Glomerular endothelial cell (primary cell): ENCODE data around the gene ZNF618. TPM values are rescaled to one million over a fixed set of nuclear protein-coding genes. Genes with fewer than 3 reads are reported as not detected.
"Not testable (repeated sequence)": the region's sequence is repeated elsewhere in the genome, so short reads cannot be mapped to it uniquely, and the experiment has no call there.

Experiments used
- DNase-seq: peaks from one replicate; pipeline ENCODE4 v3.0.0-alpha.2; 2011; ENCODE audit warnings: low read depth, low spot score; ENCODE audit errors: extremely low read depth
- total RNA-seq: library from RNA; depleted of rRNA; stranded (reverse); fragments of >200 nt; gene quantifications from 2 replicates; pipeline ENCODE4 v1.2.3, GENCODE V29; 2015

Gene ZNF618
- total RNA-seq, 1 donor from 2014 or later, result 34.2 TPM

DNA sequence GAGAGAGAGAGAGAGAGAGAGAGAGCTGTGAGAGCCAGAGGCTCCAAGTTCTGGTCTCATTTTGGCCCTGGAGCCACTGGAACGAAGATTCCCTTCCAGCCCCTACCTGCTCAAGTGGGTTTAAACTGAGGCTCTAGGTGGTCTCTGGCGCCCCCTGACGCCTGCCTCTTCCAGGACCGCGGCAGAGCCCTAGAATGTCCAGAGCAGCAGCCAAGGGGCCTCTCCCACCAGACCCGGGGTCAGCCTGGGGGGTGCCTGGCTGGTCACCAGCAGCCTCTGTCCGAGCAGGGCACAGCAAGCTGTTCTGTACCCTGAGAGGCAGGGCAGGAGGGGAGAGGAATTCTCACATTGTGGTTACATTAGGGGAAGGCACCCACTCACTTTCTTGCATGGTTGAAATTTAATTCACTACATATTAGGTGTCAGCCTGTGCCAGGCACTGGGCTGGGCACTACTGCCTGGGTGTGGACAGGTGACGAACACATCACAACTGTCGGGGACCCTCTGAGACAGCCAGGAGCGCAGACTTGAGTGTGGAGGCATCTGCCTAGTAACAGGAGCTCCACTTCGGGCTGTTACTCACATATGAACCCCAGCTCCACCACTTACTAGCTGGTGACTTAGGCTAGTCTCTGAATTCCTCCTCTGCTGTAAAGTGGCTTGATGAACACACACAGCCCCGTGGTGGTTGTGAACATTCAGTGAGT lies 157.4 kb downstream of the ZNF618 start:
- no peak for DNase-seq

DNA sequence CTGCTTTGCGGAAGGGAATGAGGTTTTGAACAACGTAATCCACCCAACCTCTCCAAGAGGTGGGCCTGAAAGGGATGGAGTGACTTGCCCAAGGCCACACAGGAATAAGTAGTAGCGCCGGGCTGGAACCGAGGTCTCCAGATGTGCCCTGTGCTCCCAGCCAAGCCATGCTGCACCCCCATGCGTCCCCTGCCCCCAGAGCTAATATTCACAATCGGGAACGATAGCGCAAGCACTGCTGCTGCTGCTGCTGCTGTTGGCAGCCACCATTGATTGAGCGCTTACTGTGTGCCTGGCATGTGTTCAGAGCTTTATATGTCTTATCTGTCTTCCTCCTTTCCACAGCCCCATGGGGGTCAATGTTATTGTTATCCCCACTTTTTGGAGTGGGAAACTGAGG lies 158.1 kb downstream of the ZNF618 start:
- no peak for DNase-seq

- DNase-seq, result no peak
Measured at GRCh38 chr9:114034661-114035062, 158.6 kb downstream of the ZNF618 start.

DNA sequence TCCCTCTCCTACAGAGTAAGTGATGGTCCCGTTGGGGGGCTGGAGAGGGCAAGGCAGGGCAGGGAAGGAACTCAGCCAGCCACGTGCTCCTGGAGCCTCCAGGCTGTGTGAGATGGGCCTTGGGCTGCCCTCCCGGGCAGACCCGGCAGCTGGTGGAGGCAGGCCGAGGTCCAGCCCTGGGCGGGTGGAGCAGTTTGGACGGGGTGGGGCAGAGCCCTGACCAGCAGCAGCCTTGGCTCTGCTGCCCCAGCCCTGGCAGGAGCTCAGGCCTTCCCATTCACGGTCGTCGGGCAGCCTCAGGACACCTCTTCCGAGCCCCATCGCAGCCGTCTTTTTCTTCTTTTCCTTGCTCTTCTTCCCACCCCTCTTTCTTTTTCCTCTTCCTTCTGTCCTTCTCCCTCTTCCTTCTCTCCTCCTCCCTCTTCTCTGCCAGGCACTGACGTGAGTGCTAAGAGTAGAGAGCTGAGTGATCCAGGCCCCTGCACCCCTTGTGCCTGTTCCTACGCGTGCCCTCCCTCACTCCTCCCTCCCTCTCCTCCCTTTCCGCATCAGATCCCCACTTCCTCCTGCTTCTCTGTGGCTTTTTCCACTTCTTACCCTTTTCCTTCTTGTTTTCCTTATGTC lies 159.2 kb downstream of the ZNF618 start:
- DNase-seq, result no peak

DNA sequence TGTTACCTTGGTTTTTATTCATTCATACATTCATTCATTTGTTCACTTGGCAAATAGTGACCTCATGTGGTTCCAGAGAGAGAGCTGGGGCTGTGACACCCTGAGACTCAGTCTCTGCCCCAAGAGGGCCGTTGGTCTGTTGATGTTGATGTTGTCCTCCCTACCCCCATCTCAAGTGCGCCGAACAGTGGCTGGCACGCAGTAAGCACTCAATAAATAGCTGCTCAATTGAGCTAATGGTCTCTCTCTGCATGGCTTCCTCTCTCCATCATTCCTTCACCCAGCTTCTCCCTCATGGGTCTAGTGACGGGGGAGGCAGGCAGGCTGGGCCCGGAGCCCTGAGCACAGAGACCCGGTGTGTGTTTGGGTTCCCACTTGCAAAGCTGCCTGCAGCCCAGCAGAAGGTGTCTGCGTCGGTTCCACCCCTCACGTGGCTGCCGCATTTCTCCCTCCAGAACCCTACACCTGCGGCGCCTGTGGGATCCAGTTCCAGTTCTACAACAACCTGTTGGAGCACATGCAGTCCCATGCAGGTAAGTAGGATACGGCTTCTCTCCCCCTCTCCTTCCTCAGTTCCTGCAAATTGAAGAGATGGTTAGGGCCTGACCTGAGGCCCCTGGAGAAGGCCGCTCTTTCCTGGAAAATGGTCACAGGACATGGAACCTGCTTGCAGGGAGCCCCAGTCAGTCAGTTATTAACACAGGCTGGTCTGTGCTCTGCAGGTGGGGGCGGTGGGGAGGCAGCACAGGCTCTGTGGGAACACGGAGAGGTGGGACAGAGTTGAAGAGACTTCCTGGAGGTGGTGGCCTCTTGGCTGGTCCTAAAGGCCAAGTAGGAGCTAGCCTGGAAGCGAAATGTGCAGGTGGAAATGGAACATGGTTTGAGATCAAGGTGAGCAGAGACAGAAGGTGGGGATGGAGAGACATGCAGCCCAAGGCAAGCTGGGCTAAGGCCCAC lies 160.0 kb downstream of the ZNF618 start:
- DNase-seq, result no peak

DNA sequence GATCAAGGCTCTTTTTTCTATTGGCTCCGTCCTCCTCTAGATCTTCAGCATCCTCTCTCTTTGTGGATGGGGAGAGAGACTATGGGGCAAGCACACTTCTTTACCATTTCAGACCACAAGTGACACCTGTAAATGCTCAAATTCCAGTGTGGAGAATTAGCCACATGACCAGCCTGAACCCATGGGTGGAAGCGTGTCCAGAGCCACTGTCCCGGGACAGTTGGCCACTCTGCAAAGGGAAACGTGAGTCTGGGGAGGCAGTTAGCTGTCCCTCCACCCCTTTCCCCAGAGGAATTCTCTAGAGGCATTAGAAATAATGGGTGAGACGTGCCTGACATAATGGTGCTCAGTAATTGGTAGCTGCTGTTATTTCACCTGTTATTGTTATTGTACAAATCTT lies 161.1 kb downstream of the ZNF618 start:
- DNase-seq, result no peak

GRCh38 chr9:114037961-114038723 lies 162.0 kb downstream of the ZNF618 start:
- DNase-seq, result no peak

DNA sequence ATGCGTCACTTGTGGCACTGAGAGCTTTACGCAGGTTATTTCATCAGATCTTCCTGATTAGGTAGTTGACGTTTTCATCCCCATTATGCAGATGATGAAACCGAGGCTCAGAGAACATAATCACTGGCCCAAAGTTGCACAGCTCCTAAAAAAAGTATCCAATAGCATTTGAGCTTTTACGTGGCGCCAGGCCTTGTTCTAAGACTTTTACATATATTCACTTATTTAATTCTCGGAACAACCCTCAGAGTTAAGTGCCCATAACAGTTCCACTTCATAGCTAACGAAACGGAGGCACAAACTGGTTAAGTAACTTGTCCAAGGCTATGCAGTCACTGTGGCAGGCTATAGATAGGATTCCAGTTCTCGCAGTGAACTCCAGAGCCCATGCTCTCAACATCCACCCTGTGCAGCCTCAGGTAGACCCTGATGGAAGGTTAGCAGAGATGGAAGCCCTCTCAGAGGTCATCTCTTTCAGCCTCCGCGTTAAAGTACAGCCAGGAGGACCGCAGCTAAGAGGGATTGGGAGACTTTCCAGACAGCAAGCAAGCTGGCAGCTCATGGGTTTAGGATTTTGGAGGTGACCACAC lies 162.7 kb downstream of the ZNF618 start:
- DNase-seq, result no peak

DNA sequence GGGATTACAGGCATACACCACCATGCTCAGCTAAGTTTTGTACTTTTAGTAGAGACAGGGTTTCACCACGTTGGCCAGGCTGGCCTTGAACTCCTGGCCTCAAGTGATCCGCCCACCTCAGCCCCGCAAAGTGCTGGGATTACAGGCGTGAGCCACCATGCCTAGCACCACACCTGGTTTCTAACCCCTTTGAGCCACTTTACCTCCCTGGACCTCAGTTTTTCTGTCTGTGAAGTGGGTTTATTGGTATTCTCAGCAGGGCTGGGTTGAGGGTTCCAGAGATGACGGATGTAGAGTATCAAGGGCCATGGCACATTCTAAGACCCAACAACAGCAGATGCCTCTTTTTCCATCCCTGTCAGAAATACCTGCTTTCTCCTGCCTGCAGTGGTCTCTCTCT lies 163.4 kb downstream of the ZNF618 start:
- DNase-seq, result no peak

DNA sequence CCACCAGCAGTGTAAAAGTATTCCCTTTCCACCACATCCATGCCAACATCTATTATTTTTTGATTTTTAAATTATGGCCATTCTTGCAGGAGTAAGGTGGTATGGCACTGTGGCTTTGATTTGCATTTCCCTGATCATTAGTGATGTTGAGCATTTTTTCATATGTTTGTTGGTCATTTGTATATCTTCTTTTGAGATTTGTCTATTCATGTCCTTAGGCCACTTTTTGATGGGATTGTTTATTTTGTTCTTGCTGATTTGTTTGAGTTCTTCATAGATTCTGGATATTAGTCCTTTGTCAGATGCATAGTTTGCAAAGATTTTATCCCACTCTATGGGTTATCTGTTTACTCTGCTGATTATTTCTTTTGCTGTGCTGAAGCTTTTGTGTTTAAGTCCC lies 167.6 kb downstream of the ZNF618 start:
- DNase-seq, result not testable (repeated sequence)

DNA sequence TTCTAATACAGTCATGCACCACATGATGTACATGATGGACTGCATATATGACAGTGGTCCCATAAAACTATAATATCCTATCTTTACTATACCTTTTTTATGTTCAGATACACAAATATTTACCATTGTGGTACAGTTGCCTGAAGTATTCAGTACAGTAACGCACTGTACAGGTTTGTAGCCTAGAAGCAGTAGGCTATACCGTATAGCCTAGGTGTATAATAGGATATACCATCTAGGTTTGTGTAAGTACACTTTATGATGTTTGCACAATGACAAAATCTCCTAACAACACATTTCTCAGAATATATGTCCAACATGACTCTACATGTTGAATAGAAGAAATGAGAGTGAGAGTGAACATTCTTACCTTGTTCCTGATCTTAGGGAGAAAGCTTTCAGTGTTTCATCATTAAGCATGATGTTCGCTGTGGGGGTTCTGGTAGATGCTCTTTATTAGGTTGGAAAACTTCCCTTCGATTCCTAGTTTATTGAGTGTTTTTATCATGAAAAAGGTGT lies 170.2 kb downstream of the ZNF618 start:
- no peak for DNase-seq

DNA sequence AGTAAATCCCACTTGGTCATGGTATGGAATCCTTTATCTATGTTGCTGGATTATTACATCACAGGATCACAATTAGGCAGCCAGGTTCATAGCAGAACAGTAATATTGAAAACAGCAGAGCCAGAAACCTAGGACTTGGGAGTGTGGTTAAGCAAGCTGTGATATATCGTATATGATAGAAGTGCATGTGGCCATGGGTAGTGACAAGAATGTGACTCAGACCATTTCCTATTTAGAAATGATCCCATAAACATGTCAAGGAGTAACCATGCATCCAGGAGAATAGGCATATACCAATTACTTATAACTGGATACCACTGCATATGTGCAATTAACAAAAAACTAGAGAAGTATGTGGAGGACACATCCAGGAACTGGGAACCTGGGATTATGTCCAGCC lies 170.8 kb downstream of the ZNF618 start:
- DNase-seq, result no peak

- DNase-seq, result no peak
Measured at GRCh38 chr9:114047717-114048116, 171.6 kb downstream of the ZNF618 start.

DNA sequence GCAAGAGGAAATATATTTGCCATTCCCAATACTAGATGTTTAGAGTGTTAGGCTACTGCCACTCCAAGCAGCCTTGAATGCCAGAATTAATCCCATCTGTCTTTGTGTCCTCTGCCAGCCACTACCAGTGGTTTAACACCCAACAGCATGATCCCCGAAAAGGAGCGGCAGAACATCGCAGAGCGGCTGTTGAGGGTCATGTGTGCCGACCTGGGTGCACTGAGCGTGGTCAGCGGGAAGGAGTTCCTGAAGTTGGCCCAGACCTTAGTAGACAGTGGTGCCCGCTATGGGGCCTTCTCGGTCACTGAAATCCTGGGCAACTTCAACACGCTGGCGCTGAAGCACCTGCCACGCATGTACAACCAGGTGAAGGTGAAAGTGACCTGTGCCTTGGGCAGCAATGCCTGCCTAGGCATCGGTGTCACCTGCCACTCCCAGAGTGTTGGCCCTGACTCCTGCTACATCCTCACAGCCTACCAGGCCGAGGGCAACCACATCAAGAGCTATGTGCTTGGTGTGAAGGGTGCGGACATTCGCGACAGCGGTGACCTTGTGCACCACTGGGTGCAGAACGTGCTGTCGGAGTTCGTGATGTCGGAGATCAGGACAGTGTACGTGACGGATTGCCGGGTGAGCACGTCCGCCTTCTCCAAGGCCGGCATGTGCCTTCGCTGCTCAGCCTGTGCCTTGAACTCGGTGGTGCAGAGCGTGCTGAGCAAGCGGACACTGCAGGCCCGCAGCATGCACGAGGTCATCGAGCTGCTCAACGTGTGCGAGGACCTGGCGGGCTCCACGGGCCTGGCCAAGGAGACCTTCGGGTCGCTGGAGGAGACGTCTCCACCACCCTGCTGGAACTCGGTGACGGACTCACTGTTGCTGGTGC lies 172.7 kb downstream of the ZNF618 start:
- no peak for DNase-seq

DNA sequence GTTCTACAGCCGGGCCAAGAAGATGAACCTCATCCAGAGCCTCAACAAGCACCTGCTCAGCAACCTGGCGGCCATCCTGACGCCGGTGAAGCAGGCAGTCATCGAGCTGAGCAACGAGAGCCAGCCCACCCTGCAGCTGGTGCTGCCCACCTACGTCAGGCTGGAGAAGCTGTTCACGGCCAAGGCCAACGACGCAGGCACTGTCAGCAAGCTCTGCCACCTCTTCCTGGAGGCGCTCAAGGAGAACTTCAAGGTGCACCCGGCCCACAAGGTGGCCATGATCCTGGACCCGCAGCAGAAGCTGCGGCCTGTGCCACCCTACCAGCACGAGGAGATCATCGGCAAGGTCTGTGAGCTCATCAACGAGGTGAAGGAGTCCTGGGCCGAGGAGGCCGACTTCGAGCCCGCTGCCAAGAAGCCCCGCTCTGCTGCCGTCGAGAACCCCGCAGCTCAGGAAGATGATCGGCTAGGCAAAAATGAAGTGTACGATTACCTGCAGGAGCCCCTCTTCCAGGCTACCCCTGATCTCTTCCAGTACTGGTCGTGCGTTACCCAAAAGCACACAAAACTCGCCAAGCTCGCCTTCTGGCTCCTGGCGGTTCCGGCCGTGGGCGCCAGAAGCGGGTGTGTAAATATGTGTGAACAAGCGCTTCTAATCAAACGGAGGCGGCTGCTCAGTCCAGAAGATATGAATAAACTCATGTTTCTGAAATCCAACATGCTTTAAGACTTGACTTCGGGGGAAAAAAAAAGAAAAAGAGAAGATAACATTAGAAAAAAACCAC lies 173.5 kb downstream of the ZNF618 start:
- no peak for DNase-seq

DNA sequence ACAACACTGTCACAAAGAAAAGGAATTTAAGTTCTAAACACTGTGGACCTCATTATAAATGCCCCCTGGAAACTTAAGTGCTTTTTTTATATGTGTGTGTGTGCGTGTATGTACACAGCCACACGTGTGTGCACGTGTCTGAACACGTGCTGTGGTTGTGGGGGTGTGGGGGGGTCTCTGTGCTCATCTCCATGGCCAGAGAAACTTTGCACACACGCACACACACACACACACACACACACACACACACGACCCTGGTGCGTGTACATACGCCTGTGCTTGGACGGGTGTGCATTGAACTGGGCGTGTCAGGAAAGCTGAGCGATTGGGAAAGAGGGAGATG lies 174.1 kb downstream of the ZNF618 start:
- no peak for DNase-seq

DNA sequence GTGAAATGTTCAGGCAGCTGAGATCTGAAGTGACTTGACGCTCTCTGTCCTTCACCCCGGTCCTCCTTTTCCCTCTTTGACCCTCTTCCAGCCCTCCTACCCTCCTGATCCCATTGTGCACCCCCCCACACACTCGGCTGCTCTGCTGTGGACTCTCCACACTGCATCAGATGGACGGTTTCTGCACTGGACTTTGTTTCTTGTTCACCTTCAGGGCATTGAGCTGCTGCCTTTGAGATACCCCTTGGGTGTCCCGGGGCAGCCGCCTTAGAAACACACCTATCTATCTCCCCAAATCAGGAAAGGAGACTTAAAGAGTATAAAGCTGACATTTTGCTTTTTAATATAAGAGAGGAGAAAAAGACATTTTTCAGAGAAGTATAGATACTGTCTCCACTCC lies 174.5 kb downstream of the ZNF618 start:
- DNase-seq, result no peak

DNA sequence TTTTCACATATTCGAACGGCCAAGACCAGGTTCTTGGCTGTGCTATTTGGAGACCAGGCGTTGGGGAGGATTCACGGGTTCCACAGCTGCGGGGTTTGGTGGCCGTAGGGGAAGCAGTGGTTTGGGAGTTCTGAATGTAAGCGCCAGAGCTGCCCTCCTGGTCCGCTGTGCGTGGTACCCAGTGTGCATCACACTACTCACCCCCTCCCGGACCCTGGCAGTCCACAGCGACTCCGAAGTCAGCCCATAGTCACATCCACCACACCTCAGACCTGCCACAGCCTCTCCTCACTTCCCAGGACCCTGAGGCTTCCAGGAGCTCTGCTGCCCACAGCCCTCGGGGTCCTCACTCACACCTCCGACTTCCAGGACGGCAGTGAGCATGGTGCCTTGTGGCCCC lies 175.2 kb downstream of the ZNF618 start:
- no peak for DNase-seq

DNA sequence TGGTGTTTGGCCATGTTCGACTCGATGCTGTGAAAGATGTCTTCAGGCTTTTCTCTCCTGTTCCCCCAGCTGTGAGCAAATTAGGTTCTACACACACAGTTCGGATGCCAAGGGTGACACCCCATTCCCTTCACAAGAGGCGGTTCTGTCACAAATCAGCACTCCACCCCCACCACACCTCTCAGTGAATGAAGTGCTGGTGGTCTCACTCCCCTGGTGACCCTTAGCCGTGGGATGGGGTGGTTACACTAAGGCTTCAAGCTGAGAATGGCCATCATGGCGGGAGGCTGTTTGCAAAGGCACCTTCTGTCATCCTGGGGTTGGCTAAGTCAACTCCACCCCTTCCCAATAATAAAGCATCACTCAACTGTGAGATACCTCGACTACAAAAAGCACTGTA lies 175.6 kb downstream of the ZNF618 start:
- no peak for DNase-seq
